HG03095 (cell line): ENCODE results near the gene LIPA.

Source experiments
- ATAC-seq: cut with Tn5 transposase; IDR thresholded peaks from one replicate; pipeline ENCODE4 v1.9.1; 2021; ENCODE audit warnings: moderate library complexity; ENCODE audit not compliant: unreplicated experiment

The LIPA gene

GRCh38 chr10:89241486-89242344, 9.9 kb downstream of the LIPA start:
- no peak for ATAC-seq

- ATAC-seq, result no peak
Measured at GRCh38 chr10:89241026-89241425, 10.5 kb downstream of the LIPA start.

- no peak for ATAC-seq
Measured at GRCh38 chr10:89240519-89240918, 11.1 kb downstream of the LIPA start.

- ATAC-seq, result no peak
Measured at GRCh38 chr10:89238956-89239644, 12.5 kb downstream of the LIPA start.

- no peak for ATAC-seq
Measured at GRCh38 chr10:89237849-89238248, 13.7 kb downstream of the LIPA start.

GRCh38 chr10:89236226-89236797, 15.3 kb downstream of the LIPA start:
- no peak for ATAC-seq

GRCh38 chr10:89235073-89235798, 16.3 kb downstream of the LIPA start:
- no peak for ATAC-seq

- ATAC-seq, result no peak
Measured at GRCh38 chr10:89233033-89233432, 18.5 kb downstream of the LIPA start.

- no peak for ATAC-seq
Measured at GRCh38 chr10:89228962-89229361, 22.6 kb downstream of the LIPA start.

- no peak for ATAC-seq
Measured at GRCh38 chr10:89228146-89228545, 23.4 kb downstream of the LIPA start.

GRCh38 chr10:89226891-89227290, 24.7 kb downstream of the LIPA start:
- no peak for ATAC-seq

GRCh38 chr10:89224739-89225443, 26.7 kb downstream of the LIPA start:
- ATAC-seq, result no peak

- no peak for ATAC-seq
Measured at GRCh38 chr10:89221919-89222318, 29.7 kb downstream of the LIPA start.

GRCh38 chr10:89219513-89220218, 31.9 kb downstream of the LIPA start:
- ATAC-seq, result no peak

GRCh38 chr10:89217057-89217990, 34.3 kb downstream of the LIPA start:
- no peak for ATAC-seq

- no peak for ATAC-seq
Measured at GRCh38 chr10:89216056-89216455, 35.5 kb downstream of the LIPA start.

GRCh38 chr10:89215511-89215910, 36.1 kb downstream of the LIPA start:
- no peak for ATAC-seq

GRCh38 chr10:89214566-89215165, 36.9 kb downstream of the LIPA start:
- ATAC-seq, result no peak
